Measurements from ENCODE around the gene POC1B.
A peak's percentile ranks its signal among the peaks of the same experiment; 100 is the strongest.

POC1B gene

GRCh38 chr12:89538897-89539296 lies 13.1 kb upstream of the POC1B start:
- DNase-seq = no peak

DNA sequence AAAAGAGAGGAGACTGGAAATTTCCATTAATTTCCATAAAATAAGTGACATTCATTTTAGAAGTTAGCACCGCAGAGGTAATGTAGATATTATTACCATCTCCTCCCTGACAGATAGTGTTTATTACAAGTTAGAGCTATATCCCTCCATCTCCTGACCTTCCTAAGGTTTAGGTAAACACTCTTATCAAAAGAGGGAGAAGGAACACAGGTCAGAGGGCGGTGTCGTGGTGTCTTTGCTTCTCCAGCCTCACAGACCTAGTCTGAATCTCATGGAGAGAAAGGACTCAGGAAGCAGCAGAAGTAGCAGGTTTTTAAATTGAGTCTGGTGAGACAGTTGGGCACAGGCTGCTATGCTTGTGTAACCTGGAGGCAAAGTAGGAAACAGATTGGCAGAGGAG lies 11.5 kb upstream of the POC1B start:
- DNase-seq = no peak

- DNase-seq = no peak
Observed at GRCh38 chr12:89529738-89530137, 3.9 kb upstream of the POC1B start.

DNA sequence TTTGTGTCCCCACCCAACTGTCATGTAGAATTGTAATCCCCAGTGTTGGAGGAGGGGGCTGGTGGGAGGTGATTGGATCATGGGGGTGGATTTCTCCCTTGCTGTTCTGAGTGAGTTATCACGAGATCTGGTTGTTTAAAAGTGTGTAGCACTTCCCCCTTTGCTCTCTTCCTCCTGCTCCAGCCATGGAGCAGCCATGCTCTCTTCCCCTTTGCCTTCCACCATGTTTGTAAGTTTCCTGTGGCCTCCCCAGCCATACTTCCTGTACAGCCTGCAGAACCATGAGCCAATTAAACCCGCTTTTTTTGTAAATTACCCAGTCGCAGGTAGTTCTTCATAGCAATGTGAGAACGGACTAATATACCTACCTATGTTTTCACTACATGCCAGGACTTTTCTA lies 2.6 kb upstream of the POC1B start:
- no peak for DNase-seq

DNA sequence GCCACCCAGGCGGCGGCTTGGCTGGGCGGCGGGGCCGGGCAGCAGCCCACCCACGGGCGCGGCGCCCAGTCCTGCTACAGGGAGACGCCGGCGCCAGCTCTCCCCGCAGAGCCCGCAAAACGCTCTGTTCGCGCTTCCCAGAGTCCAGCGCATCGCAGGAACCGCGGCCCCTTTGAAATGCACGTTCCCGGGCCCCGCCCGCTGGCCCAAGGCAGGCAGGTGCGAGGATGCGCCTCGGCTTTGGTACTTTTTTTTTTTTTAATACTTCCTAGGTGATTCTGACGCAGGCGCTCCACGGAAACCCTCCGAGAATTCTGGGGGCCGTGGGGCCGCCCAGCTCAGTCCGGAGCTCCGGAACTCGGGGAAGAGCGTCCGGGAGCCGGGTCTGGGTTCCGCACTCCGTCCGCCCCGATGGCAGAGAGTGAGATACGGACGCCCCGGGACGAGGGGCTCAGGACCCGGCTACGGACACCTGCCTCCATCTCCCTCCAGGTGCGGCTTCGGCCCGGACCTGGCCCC lies 483 bp downstream of the POC1B start:
- DNase-seq = peak; percentile 68

GRCh38 chr12:89524541-89525304 lies 1.1 kb downstream of the POC1B start, which contains the start of gene GALNT4:
TSS of gene GALNT4 (minus strand) at chr12:89524796. CDS start at chr12:89524549, 247 bp downstream.
- DNase-seq = peak; percentile 85

- DNase-seq = no peak
Observed at GRCh38 chr12:89523843-89524540, 1.9 kb downstream of the POC1B start.

GRCh38 chr12:89523393-89523792 lies 2.5 kb downstream of the POC1B start:
- DNase-seq = no peak

DNA sequence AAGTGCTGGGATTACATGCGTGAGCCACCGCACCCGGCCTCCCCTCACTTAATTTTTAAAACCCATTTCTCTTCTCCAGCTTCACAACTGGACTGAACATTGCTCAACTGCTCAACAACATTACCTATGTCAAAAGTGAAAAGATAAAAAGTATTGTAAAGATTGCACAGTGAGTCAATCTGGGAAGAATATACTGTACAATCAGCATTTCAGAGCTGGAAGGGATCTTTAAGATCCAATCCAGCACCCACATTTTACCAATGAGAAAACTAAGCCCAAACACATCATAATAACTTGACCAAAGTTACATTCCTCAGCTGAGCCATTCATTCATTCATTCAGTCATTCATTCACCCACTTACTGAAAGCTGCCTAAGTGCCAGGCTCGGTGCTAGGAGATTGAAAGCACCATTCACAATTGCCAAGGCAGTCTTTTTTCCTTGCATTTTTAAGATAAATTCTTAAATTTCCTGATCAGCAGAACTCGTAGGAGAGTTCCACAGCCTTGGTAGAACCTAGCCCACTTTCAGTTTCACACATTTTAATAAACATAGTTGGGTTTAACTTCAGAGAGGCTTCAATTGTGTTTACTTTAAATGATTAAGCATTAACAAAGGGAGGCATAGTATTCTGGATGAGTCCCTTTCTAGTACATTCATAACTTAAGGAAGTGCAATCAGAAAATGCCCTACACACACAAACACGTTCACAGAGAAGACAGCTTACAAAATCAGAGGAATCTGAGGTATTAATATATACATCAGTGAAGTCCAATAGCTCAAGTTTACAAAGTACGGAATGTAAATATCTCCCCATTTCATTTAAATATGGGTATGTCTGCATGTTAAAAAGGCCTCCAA lies 4.3 kb downstream of the POC1B start:
- no peak for DNase-seq

DNA sequence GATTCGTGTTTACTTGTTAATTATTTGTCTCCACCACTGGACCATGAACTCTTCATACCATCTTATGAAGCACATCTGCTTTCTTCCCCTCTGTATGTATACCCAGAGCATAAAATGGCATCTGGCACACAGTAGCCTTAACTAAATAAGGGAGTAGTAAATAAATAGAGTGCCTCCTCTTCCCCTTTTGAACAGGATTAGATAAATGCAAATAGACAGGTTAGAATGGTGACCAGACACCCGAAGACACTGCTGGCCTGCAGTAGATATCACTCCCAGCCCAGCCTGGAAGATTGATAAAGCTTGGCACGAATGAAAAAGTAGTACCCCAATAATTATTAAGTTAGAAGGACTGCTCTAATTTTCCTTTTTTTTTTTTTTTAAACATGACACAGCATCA lies 8.1 kb downstream of the POC1B start:
- DNase-seq = no peak

- no peak for DNase-seq
Observed at GRCh38 chr12:89516633-89517032, 9.2 kb downstream of the POC1B start.

- no peak for DNase-seq
Observed at GRCh38 chr12:89514751-89515150, 11.1 kb downstream of the POC1B start.

GRCh38 chr12:89513544-89513943 lies 12.3 kb downstream of the POC1B start:
- DNase-seq = no peak

- no peak for DNase-seq
Observed at GRCh38 chr12:89507015-89507824, 18.6 kb downstream of the POC1B start.

GRCh38 chr12:89506050-89506449 lies 19.8 kb downstream of the POC1B start:
- DNase-seq = no peak

DNA sequence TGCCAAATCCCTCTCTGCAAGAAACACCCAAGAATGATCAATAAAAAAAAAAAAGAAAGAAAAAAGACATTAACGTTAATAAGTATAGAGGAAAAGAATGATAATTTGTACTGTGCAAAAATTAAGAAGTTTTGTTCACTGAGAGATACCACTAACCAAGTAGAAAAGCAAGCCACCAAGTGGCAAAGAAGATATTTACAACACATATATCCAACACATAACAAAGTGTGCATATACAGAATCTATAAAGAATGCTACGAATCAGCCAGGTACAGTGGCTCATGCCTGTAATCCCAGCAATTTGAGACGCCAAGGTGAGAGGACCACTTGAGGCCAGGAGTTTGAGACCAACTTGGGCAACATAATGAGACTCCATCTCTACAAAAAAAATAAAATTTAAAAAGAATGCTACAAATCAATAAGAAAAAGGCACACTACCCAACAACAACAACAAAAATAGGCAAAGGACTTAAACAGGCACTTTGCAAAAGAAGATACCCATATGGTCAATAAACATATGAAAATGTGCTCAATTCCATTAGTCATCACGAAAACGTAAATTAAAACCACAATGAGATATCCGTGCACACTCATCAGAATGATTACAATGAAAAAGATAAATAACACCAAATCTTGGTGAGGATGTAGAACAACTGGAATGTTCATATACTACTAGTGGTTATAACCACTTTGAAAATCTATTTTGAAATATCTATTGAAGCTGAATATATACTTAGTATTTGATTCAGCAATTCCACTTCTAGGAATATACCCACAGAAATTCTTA lies 21.1 kb downstream of the POC1B start:
- no peak for DNase-seq

GRCh38 chr12:89501793-89502192 lies 24.1 kb downstream of the POC1B start:
- DNase-seq = no peak

DNA sequence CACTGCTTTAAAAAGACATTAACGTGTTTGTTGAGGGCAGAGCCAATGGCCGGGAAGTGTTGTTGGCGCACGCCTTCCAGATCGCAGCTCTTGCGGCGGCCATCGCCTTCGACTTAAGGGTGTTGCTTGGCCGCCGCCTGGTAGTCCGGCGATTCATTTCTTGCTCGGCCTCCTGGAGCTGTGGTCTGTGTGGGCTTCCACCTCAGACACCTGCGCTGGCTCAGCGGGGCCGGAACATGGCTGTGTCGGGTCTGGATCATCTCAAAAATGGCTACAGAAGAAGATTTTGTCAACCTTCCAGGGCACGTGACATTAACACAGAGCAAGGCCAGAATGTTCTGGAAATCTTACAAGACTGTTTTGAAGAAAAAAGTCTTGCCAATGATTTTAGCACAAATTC lies 26.0 kb downstream of the POC1B start:
- no peak for DNase-seq

DNA sequence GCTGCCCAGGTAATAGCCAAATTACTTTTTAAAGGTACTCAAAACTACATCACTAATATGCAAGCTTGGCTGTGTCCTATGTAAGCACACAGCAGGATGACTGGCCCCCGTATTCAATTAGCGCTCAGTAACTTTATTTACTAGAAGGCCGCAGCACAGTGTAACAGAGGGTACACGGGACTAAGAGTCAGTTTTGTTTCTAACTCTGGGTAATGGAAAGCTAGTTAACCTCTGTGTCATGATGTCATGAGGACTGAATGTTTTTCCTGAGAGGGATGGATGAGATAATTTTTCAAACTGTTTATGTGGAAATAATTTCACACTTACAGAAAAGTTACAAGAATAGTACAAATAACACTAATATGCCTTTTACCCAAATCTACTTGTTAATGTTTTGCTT lies 28.4 kb downstream of the POC1B start:
- no peak for DNase-seq

DNA sequence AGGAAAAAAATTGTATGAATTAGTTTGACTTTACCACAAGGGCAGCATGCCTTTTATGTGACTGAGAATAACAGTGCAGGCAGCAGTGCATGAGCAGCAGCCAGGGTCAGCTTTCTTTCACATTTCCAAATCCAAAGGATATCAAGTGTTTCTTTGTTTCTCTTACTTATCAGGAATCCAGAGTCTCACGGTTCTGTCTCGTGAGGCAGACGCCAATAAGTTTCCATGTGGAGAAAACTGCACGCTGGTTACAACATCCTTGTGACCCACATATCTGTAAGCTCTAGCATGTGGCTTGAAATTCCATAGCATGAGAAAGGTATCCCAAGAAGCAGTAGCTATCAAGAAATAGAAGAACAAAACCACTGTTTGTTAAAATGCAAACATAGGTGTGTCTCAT lies 28.8 kb downstream of the POC1B start:
- no peak for DNase-seq

DNA sequence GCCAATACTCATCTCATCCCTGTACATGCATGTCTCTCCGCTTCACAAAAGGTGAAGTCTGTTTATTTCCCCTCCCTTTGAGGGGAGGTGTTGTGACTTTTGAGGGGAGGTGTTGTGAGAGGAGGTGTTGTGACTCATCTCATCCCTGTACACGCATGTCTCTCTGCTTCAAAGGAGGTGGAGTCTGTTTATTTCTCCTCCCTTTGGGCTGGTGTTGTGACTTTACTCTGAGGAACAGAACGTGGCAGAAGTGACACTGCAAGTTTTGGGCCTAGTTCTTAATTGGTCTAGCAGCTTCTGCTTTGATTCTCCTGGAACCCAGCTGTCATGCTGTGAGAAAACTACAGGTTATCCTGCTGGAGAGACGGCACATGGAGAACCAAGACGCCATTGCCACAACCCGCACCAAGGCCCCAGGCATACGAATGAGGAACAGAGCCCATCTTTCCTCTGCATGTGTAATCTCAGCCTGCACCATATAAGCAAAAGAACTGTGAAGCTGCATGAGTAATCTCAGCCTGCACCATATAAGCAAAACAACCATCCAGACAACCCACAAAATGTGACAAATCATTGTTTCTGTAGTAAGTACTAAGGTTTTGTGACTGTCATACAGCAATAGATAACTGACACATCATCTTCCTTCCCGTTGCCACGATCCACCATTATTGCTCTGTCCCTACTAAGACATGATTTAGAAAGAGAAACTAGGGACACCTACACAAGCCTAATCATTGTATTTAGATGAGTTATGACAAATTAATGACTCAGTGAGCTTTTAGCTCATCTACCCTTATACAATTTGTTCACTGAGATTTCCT lies 31.2 kb downstream of the POC1B start:
- DNase-seq = peak; percentile 62
